ENCODE data around the gene TMEM231.
"Not testable (repeated sequence)": the region's sequence is repeated elsewhere in the genome, so short reads cannot be mapped to it uniquely, and the experiment has no call there.

TMEM231 gene

GRCh38 chr16:75555707-75556430 is at the start of gene TMEM231:
Gene TMEM231, minus strand, starts transcription at chr16:75556252. Its CDS starts 43 bp downstream, at chr16:75556209.
- peak; percentile 96 for DNase-seq

GRCh38 chr16:75603241-75603640 is 47.2 kb upstream of the TMEM231 start:
- DNase-seq = no peak

GRCh38 chr16:75599452-75600277 is 43.6 kb upstream of the TMEM231 start:
- DNase-seq = no peak

GRCh38 chr16:75593825-75594820 is 38.1 kb upstream of the TMEM231 start:
- peak; percentile 37 for DNase-seq

- no peak for DNase-seq
Measured at GRCh38 chr16:75593308-75593707, 37.3 kb upstream of the TMEM231 start.

- DNase-seq = not testable (repeated sequence)
Measured at GRCh38 chr16:75591927-75592326, 35.9 kb upstream of the TMEM231 start.

GRCh38 chr16:75590920-75591843 is 35.1 kb upstream of the TMEM231 start:
- DNase-seq = peak; percentile 47

GRCh38 chr16:75589306-75589705 is 33.3 kb upstream of the TMEM231 start:
- DNase-seq = no peak

- no peak for DNase-seq
Measured at GRCh38 chr16:75588716-75589115, 32.7 kb upstream of the TMEM231 start.

- no peak for DNase-seq
Measured at GRCh38 chr16:75584108-75584507, 28.1 kb upstream of the TMEM231 start.

- DNase-seq = no peak
Measured at GRCh38 chr16:75579281-75579834, 23.3 kb upstream of the TMEM231 start.

GRCh38 chr16:75578725-75579124 is 22.7 kb upstream of the TMEM231 start:
- DNase-seq = no peak

- peak; percentile 60 for DNase-seq
Measured at GRCh38 chr16:75578212-75578611, 22.2 kb upstream of the TMEM231 start.

GRCh38 chr16:75576384-75576811 is 20.3 kb upstream of the TMEM231 start:
- no peak for DNase-seq

- no peak for DNase-seq
Measured at GRCh38 chr16:75575958-75576357, 19.9 kb upstream of the TMEM231 start.

GRCh38 chr16:75573955-75574354 is 17.9 kb upstream of the TMEM231 start:
- DNase-seq = no peak

- peak; percentile 61 for DNase-seq
Measured at GRCh38 chr16:75572864-75573542, 17.0 kb upstream of the TMEM231 start.

GRCh38 chr16:75570396-75571065 is 14.5 kb upstream of the TMEM231 start:
- DNase-seq = no peak

- no peak for DNase-seq
Measured at GRCh38 chr16:75567911-75568310, 11.9 kb upstream of the TMEM231 start.

- DNase-seq = peak; percentile 27
Measured at GRCh38 chr16:75566758-75567255, 10.8 kb upstream of the TMEM231 start.

Data from hematopoietic multipotent progenitor cell treated with erythropoietin and hydrocortisone succinate and interleukin-3 and kit ligand, for 8 days (in vitro differentiated cells).